Stomach smooth muscle (tissue), 2 donors: ENCODE results near the gene CTTNBP2.
"Not testable (repeated sequence)": the region's sequence is repeated elsewhere in the genome, so short reads cannot be mapped to it uniquely, and the experiment has no call there.

Source experiments
- H3K27ac ChIP-seq: one replicate; pipeline ENCODE4 v1.7.0; 2013; ENCODE audit warnings: mild to moderate bottlenecking, low read length, inconsistent platforms
- H3K27me3 ChIP-seq, 2 donors: one replicate each; pipeline ENCODE4 v1.7.0; 2013; ENCODE audit warnings: low read length in 2 of 2; ENCODE audit not compliant: insufficient read depth in 2 of 2, control insufficient read depth in 1 of 2
- H3K36me3 ChIP-seq, 2 donors: one replicate each; pipeline ENCODE4 v1.7.0; 2013; ENCODE audit warnings: low read length in 2 of 2; ENCODE audit not compliant: control insufficient read depth in 2 of 2, insufficient read depth in 2 of 2
- H3K4me1 ChIP-seq: one replicate; pipeline ENCODE4 v1.7.0; 2013; ENCODE audit warnings: low read length; ENCODE audit not compliant: control insufficient read depth, insufficient read depth
- H3K4me3 ChIP-seq, 2 donors: one replicate each; pipeline ENCODE4 v1.7.0; 2013; ENCODE audit warnings: low read length in 2 of 2
- H3K9ac ChIP-seq, 2 donors: one replicate each; pipeline ENCODE4 v1.7.0; 2013; ENCODE audit warnings: low read length in 2 of 2, mild to moderate bottlenecking in 1 of 2
- H3K9me3 ChIP-seq, 2 donors: one replicate each; pipeline ENCODE4 v1.7.0; 2013; ENCODE audit warnings: low read length in 2 of 2; ENCODE audit not compliant: control insufficient read depth in 2 of 2
- donor health status: healthy.
- donor health status: Pancreatic carcinoma.

The CTTNBP2 gene

DNA sequence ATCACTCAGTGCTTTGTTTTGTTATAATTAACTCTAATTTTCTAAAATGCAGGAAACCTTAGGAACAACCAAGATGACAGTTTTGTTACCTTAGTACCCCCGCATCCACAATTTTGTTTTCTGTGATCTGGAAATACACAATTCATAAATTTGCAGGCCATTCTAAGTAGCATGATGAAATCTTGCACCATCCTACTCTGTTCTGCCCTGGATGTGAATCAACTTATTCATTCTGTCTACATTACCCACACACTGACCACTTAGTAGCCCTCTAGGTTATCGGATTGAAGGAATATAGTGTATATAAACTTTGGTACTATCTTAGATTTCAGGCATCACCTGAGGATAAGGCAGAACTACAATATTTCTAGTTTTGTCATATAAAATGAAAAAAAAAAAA is 155.9 kb downstream of the CTTNBP2 start:
- Histone ChIP-seq H3K4me1 (no peaks in the 10 kb centered on the region), H3K36me3 (peaks cover 7 to 8% of the 10 kb centered on the region in 2 donors), H3K4me3 (no peak overlapping the region), H3K27me3 (no peaks in the 10 kb centered on the region), H3K9me3 (no peaks in the 10 kb centered on the region), H3K9ac (no peak overlapping the region), H3K27ac (no peak overlapping the region)

DNA sequence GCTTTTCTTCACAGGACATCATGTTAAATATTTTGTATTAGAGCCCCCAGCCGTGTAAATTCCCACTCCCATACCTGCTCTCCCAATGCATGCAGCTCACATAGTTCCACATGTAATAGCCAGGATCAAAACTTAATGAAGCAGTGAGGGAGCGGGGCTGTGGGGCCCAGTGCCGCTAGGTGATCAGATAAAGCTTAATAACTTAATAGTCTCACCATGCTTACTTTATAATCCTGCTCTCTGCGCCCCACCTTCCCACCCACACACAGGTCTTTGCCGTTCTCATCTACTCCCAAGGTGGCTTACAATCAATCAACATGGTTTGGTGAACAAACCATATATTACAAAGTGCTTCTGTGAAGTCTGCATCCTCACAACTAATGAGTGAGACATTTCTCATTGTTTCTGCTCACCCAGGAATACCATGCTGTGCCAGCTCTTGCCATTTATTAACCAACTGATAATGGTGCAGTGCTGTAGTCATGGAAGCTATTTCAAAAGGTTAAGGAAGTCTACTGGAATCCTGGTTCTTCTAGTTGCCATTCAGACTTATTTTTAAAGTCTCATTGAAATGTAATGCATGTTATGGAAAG is 156.4 kb downstream of the CTTNBP2 start:
- Histone ChIP-seq H3K4me3 (no peak overlapping the region), H3K4me1 (no peaks in the 10 kb centered on the region), H3K27ac (no peak overlapping the region), H3K36me3 (peaks cover 7 to 8% of the 10 kb centered on the region in 2 donors), H3K9ac (no peak overlapping the region), H3K27me3 (no peaks in the 10 kb centered on the region), H3K9me3 (no peaks in the 10 kb centered on the region)

DNA sequence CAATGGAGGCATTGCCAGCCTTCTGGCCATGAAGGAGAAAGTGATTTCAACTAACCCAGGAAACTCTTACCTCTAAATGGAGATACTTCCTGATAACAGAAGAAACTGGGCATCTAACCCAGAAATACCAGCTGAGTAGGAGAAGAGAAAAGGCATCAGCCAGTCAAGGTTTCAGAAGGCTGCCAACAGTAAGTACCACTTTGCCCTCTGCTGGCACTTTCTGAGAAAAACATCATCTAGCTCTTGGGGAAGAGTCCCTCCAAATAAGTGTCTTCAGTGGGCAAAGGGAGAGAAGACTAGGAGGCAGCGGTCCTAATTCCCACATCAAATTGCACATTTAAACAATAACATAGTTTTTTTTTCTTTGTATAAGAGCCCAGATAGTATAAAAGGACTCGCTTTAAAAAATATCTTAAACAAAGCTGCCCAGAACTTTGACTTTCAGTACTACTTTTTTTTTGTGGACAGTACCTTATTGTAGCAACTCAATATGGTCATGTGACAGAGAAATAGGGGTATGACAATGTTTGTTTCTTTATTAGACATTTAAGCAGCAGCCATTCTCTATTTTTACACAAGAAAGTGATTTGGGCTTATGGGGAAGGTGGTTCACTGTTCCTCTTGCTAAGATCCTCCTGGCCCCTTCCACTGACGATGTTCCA is 157.3 kb downstream of the CTTNBP2 start:
- Histone ChIP-seq H3K27me3 (no peaks in the 10 kb centered on the region), H3K36me3 (peaks cover 7 to 10% of the 10 kb centered on the region in 2 donors), H3K9me3 (no peaks in the 10 kb centered on the region), H3K4me3 (no peak overlapping the region), H3K4me1 (no peaks in the 10 kb centered on the region), H3K9ac (no peak overlapping the region), H3K27ac (no peak overlapping the region)

DNA sequence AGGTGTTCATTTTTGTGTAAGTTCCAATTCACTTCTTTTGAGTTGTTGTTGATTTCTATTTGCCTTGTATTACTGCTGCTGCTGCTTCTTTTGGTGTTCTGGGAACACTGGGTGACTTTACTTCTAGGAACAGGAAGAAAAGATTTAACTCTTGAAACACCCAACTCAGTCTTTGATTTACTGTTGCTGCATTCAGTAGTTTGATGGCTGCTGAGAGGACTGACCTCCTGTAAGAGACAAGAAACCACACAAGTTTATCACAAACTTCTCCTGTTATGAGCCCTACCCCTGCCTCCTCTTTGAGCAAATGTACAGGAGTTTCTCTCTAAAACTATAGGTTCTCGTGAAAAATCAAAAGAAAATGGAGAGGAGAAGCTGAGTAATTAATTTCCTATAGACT is 161.7 kb downstream of the CTTNBP2 start:
- peaks cover 0 to 3% of the 10 kb centered on the region in 2 donors for H3K9me3 ChIP-seq
- H3K27me3 ChIP-seq = no peaks in the 10 kb centered on the region
- H3K9ac ChIP-seq = no peak overlapping the region
- no peak overlapping the region for H3K27ac ChIP-seq
- H3K4me3 ChIP-seq = no peak overlapping the region
- H3K4me1 ChIP-seq = no peaks in the 10 kb centered on the region
- H3K36me3 ChIP-seq = peaks cover 0 to 2% of the 10 kb centered on the region in 2 donors

DNA sequence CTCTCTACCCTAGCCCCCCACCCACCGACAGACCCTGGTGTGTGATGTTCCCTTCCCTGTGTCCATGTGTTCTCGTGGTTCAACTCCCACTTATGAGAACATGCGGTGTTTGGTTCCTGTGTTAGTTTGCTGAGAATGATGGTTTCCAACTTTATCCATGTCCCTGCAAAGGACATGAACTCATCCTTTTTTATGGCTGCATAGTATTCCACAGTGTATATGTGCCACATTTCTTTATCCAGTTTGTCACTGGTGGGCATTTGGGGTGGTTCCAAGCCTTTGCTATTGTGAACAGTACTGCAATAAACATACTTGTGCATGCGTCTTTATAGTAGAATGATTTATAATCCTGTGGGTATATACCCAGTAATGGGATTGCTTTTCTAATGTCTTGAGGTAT is 165.1 kb downstream of the CTTNBP2 start:
- H3K27me3 ChIP-seq, H3K9me3 ChIP-seq, H3K9ac ChIP-seq, H3K36me3 ChIP-seq, H3K4me3 ChIP-seq, H3K4me1 ChIP-seq, H3K27ac ChIP-seq: not testable (repeated sequence)

DNA sequence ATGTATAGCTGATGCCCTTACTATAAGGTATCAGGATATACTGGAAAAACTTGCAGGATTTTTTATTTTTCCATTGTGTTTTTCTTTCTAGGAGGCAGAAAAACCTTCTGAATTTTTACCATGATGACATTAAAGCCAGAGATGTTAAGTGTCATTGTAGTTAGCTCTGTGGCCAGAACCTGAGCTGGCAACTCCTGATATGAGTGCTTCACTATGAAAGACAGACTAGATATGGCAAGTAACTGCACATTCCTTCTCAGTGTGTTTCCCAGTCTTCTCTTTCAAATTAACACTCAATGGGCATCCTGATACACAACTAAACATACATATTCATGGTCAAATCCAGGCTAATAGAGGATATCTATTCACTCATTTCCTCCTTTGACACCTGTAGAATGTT is 166.2 kb downstream of the CTTNBP2 start:
- H3K9me3 ChIP-seq = peaks cover 0 to 3% of the 10 kb centered on the region in 2 donors
- peaks cover 0 to 2% of the 10 kb centered on the region in 2 donors for H3K36me3 ChIP-seq
- H3K27ac ChIP-seq = no peak overlapping the region
- H3K4me1 ChIP-seq = no peaks in the 10 kb centered on the region
- no peak overlapping the region for H3K4me3 ChIP-seq
- no peaks in the 10 kb centered on the region for H3K27me3 ChIP-seq
- H3K9ac ChIP-seq = no peak overlapping the region

DNA sequence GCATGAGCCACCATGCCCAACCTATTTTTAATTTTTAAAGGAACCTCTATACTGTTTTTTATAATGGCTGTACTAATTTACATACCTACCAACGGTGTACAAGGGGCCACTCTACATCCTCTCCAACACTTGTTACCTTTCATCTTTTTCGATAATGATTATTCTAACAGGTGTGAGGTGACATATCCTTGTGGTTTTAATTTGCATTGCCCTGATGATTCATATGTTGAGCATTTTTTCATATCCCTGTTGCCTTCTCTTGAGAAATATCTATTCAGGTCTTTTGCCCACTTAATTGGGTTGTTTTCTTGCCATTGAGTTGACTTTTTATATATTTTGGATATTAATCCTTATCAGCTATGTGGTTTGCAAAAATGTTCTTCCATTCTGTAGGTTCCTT is 167.0 kb downstream of the CTTNBP2 start:
- no peaks in the 10 kb centered on the region for H3K36me3 ChIP-seq
- H3K9ac ChIP-seq = no peak overlapping the region
- no peaks in the 10 kb centered on the region for H3K27me3 ChIP-seq
- no peaks in the 10 kb centered on the region for H3K4me1 ChIP-seq
- no peak overlapping the region for H3K4me3 ChIP-seq
- peaks cover 0 to 3% of the 10 kb centered on the region in 2 donors for H3K9me3 ChIP-seq
- H3K27ac ChIP-seq = no peak overlapping the region

DNA sequence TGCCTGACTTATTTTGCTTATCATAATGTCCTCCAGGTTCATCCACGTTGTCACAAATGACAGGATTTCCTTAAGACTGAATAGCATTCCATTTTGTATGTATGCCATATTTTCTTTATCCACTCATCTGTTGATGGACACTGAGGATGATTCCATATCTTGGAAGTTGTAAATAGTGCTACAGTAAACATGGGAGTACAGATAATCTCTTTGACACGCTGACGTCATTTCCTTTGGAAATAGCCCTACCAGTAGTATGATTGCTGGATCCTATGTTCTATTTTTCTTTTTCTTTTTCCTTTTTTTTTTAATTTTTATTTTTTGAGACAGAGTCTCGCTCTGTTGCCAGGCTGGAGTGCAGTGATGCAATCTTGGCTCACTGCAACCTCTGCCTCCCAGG is 167.6 kb downstream of the CTTNBP2 start:
- peaks cover 0 to 3% of the 10 kb centered on the region in 2 donors for H3K9me3 ChIP-seq
- H3K4me3 ChIP-seq = no peak overlapping the region
- no peaks in the 10 kb centered on the region for H3K4me1 ChIP-seq
- H3K9ac ChIP-seq = no peak overlapping the region
- H3K27ac ChIP-seq = no peak overlapping the region
- no peaks in the 10 kb centered on the region for H3K27me3 ChIP-seq
- H3K36me3 ChIP-seq = no peaks in the 10 kb centered on the region

DNA sequence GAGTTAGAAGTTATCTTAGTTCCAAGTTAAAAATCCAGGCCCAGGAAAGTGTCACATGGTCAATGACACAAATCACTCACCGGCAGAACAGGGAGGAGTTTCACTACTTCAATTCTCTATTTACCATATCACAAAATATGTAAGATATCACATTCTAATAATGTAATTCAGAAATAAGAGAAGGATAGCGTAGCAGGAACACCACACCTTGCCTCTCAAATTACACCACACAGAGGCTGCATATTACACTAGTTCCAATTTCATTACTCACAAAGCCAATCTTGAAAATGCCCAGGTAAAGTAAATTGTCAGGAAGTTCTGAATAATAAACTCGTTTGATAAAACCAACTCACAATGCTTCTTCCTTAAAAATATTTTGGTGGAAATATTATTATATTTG is 169.2 kb downstream of the CTTNBP2 start:
- no peaks in the 10 kb centered on the region for H3K36me3 ChIP-seq
- no peak overlapping the region for H3K4me3 ChIP-seq
- no peak overlapping the region for H3K9ac ChIP-seq
- no peak overlapping the region for H3K27ac ChIP-seq
- H3K9me3 ChIP-seq = peaks cover 0 to 3% of the 10 kb centered on the region in 2 donors
- no peaks in the 10 kb centered on the region for H3K4me1 ChIP-seq
- H3K27me3 ChIP-seq = no peaks in the 10 kb centered on the region

DNA sequence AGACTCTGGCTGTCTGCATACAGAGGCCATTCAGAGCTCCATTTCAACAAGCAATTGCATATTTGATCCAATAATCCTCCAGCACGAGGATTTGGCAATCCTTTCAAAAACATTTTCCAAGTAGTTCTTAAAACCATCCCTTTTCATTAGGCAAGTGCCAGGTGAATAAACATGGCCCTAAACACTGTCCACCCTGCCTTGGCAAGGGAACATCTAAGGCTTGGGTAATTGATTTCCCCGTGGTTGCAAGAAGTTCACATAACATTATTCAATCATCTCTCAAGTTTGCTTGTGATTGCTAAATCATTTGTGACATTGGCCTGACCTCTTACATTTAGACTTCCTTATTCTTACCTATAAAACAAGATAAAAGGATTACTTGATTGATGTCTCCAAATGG is 175.2 kb downstream of the CTTNBP2 start:
- H3K36me3 ChIP-seq = no peaks in the 10 kb centered on the region
- no peaks in the 10 kb centered on the region for H3K4me1 ChIP-seq
- no peak overlapping the region for H3K9ac ChIP-seq
- no peak overlapping the region for H3K4me3 ChIP-seq
- H3K9me3 ChIP-seq = no peaks in the 10 kb centered on the region
- no peaks in the 10 kb centered on the region for H3K27me3 ChIP-seq
- no peak overlapping the region for H3K27ac ChIP-seq

DNA sequence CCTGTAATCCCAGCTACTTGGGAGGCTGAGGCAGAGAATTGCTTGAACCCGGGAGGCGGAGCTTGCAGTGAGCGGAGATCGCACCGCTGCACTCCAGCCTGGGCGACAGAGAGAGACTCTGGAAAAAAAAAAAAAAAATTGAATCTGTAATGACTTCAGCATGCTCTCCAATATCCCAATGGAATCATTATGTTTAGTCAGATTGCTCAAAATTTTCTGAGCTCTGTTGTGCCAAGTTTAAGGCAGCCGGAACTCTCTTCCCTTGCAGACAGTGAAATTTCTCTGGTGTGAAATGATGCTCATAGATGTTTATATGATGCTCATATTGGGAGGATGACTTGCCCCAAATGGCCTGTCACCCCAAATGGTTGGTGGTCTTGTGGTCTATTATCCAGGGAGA is 180.9 kb downstream of the CTTNBP2 start:
- H3K27me3 ChIP-seq = no peaks in the 10 kb centered on the region
- H3K9me3 ChIP-seq = no peaks in the 10 kb centered on the region
- no peak overlapping the region for H3K27ac ChIP-seq

More for the DNA sequence above, 180.9 kb downstream of the CTTNBP2 start:
- H3K4me1 ChIP-seq = no peaks in the 10 kb centered on the region
- H3K36me3 ChIP-seq = no peaks in the 10 kb centered on the region
- H3K9ac ChIP-seq = no peak overlapping the region
- H3K4me3 ChIP-seq = no peak overlapping the region
